H1 (cell line): Measurements from ENCODE around the gene IL1RL1.

Experiments used
- ASH2L ChIP-seq: fragments of 200-600, 300-600 bp; sonication (generic); IDR thresholded peaks from one replicate; pipeline ENCODE4 v1.7.1; 2017; ENCODE audit warnings: low read length
- CTCF ChIP-seq, 3 experiments: IDR thresholded peaks; 1 replicate in 2 of 3; 2 replicates in 1 of 3; pipeline versions ENCODE4 v1.5.1 to v1.6.1; 2011; ENCODE audit warnings: low read length in 3 of 3, mild to moderate bottlenecking in 3 of 3, inconsistent platforms in 2 of 3, low read depth in 1 of 3, moderate library complexity in 1 of 3; ENCODE audit not compliant: insufficient read depth in 1 of 3; ENCODE audit errors: control extremely low read depth in 1 of 3
- EP300 ChIP-seq, 2 experiments: IDR thresholded peaks; 1 replicate in 1 of 2; 2 replicates in 1 of 2; pipeline ENCODE4 v1.6.1; 2011 to 2012; ENCODE audit warnings: low read depth in 2 of 2, low read length in 2 of 2, mild to moderate bottlenecking in 2 of 2, borderline replicate concordance in 1 of 2, inconsistent platforms in 1 of 2, moderate library complexity in 1 of 2
- KDM1A ChIP-seq: fragments of 200-600, 300-600 bp; sonication (generic); IDR thresholded peaks from 2 replicates; pipeline ENCODE4 v1.7.1; 2016; ENCODE audit warnings: mild to moderate bottlenecking, low read length, borderline replicate concordance
- MAX ChIP-seq: IDR thresholded peaks from 2 replicates; pipeline ENCODE4 v1.6.1; 2012; ENCODE audit warnings: inconsistent platforms
- POLR2AphosphoS5 ChIP-seq: IDR thresholded peaks from 2 replicates; pipeline ENCODE4 v1.6.1; 2011; ENCODE audit warnings: low read depth, low read length

- TF ChIP-seq POLR2AphosphoS5 (no peak), EP300 (IDR thresholded peaks at IDR 0.05; ENCODE audit: borderline replicate concordance in 1 of 2, low read depth in 2 of 2, low read length in 2 of 2) (no peak), MAX (no peak), ASH2L (peak; percentile 82), KDM1A (0 out of 2 replicates have a peak, but pooled peaks have one; percentile 53), CTCF (IDR thresholded peaks at IDR 0.05; ENCODE audit: control extremely low read depth in 1 of 3, insufficient read depth in 1 of 3, low read depth in 1 of 3, low read length in 3 of 3) (peak; percentile 58 to 91 (median 77))
These were observed 44.4 kb downstream of the IL1RL1 start, which contains the start of gene IL18R1 for GRCh38 chr2:102355526-102356380.
